ENCODE data around the gene SSBP1.

GRCh38 chr7:141722529-141722928, 15.6 kb upstream of the SSBP1 start:
- no peak for TF ChIP-seq CTCF (conservative IDR thresholded peaks at IDR 0.05; ENCODE audit: low read depth in 2 of 2)
- no peak for TF ChIP-seq POLR2AphosphoS5 (IDR thresholded peaks at IDR 0.05; ENCODE audit: low read depth)
